ENCODE results near the gene SNAP25. TPM values are rescaled to one million over a fixed set of nuclear protein-coding genes. Genes with fewer than 3 reads are reported as not detected.

The SNAP25 gene
- total RNA-seq, 2 experiments from 2014 or later = not detected

DNA sequence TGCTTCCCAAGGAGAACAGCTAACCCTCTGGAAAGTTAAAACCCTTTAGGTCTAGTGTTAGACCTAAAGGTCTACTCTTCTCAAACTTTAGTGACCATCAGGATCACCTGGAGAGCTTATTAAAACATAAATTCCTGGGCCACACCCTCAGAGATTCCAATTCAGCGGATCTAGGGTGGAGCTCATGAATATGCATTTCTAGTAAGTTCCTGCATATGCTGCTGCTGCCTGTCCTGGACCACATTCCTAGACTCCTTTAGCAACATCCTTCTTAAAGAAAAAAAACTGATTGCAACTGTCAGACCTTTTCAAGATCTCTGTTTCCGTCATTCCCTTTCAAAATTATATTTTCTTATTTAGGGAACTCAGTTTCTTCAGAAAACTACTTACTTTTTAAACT, 31.2 kb downstream of the SNAP25 start:
- no peak for ATAC-seq
- Mint-ChIP-seq H3K9me3 (no peaks in the 10 kb centered on the region), H3K27me3 (peaks cover 3% of the 10 kb centered on the region), H3K36me3 (ENCODE audit: low read depth) (no peaks in the 10 kb centered on the region), H3K27ac (no peak overlapping the region), H3K4me3 (no peak overlapping the region), H3K4me1 (ENCODE audit: low read depth) (no peaks in the 10 kb centered on the region)
- POLR2A ChIA-PET = no interaction called here
- TF ChIP-seq, protein P1, sequence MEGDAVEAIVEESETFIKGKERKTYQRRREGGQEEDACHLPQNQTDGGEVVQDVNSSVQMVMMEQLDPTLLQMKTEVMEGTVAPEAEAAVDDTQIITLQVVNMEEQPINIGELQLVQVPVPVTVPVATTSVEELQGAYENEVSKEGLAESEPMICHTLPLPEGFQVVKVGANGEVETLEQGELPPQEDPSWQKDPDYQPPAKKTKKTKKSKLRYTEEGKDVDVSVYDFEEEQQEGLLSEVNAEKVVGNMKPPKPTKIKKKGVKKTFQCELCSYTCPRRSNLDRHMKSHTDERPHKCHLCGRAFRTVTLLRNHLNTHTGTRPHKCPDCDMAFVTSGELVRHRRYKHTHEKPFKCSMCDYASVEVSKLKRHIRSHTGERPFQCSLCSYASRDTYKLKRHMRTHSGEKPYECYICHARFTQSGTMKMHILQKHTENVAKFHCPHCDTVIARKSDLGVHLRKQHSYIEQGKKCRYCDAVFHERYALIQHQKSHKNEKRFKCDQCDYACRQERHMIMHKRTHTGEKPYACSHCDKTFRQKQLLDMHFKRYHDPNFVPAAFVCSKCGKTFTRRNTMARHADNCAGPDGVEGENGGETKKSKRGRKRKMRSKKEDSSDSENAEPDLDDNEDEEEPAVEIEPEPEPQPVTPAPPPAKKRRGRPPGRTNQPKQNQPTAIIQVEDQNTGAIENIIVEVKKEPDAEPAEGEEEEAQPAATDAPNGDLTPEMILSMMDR (IDR thresholded peaks at IDR 0.05) = no peak
- CTCF ChIA-PET = no interaction called here
- no peak for DNase-seq
- intact Hi-C loops (cut with micrococcal nuclease) = no loop called here

DNA sequence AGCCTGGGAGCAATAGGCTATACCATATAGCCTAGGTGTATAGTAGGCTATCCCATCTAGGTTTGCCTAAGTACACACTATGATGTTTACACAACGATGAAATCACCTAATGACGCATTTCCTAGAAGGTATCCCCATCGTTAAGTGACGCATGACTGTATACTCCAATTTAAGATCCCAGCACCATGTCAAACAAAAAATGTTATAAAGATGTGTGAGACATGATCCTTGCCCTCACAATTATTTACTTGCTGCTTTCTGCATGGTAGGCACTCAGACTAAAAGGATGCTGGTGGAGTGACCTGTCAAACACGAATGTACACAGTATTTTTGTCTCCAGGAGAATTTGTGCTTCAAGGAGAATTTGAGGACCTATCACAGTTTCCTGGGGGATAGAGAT, 32.3 kb downstream of the SNAP25 start:
- Mint-ChIP-seq H3K4me3 (no peak overlapping the region), H3K27ac (no peak overlapping the region), H3K9me3 (no peaks in the 10 kb centered on the region), H3K4me1 (ENCODE audit: low read depth) (no peaks in the 10 kb centered on the region), H3K36me3 (ENCODE audit: low read depth) (no peaks in the 10 kb centered on the region), H3K27me3 (peaks cover 6% of the 10 kb centered on the region)
- intact Hi-C loops (cut with micrococcal nuclease) = no loop called here
- TF ChIP-seq, protein P1 (IDR thresholded peaks at IDR 0.05) = no peak
- ATAC-seq (no peak), DNase-seq (no peak)
- ChIA-PET CTCF (no interaction called here), POLR2A (no interaction called here)

DNA sequence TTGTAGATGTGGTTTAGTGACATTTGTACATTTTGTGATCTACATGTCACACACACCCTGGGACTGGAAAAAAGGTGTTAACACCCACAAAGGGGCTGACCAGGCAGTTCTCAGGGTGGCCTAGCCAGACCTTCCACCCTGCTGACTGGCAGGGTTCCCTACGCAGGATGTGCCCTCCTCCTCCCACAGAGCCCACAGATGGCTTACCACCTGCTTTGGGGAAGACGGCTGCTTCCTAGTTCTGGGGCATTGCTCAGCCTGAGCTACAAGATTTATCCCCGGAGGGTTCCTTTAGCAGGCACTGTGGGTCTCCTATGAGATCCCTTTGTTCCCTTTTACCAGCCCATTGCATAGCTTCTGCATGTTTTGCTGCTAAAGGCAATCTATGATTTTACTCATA, 35.1 kb downstream of the SNAP25 start:
- H3K4me1 Mint-ChIP-seq (ENCODE audit: low read depth) = no peaks in the 10 kb centered on the region
- intact Hi-C loops (cut with micrococcal nuclease) = no loop called here
- peaks cover 6% of the 10 kb centered on the region for H3K27me3 Mint-ChIP-seq
- TF ChIP-seq, protein P1 (IDR thresholded peaks at IDR 0.05) = no peak
- CTCF ChIA-PET = no interaction called here
- POLR2A ChIA-PET = no interaction called here
- no peaks in the 10 kb centered on the region for H3K9me3 Mint-ChIP-seq
- no peak for ATAC-seq
- DNase-seq = peak; percentile 1
- no peak overlapping the region for H3K4me3 Mint-ChIP-seq
- H3K27ac Mint-ChIP-seq = no peak overlapping the region
- H3K36me3 Mint-ChIP-seq (ENCODE audit: low read depth) = no peaks in the 10 kb centered on the region

DNA sequence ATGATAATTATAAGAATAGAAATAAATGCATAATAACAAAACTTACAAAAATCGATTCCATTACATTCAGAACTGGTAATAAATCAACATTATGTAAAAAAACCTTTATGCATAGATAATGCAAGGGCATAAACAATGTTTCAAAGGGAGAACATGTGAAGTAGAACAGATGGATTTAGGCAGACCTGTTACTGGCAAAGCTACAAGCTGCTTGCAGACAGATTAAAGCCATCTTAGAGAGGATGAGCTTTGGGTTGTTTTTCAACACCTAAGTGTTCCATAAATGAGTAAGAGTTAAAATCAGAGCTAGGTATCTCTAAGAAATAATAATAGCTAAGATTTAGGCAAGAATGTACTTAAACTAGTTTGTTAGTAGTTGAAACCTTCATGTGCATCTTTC, 37.2 kb downstream of the SNAP25 start:
- DNase-seq = no peak
- TF ChIP-seq, protein P1 (IDR thresholded peaks at IDR 0.05) = no peak
- Mint-ChIP-seq H3K9me3 (no peaks in the 10 kb centered on the region), H3K27ac (no peak overlapping the region), H3K4me1 (ENCODE audit: low read depth) (no peaks in the 10 kb centered on the region), H3K36me3 (ENCODE audit: low read depth) (no peaks in the 10 kb centered on the region), H3K4me3 (no peak overlapping the region), H3K27me3 (peaks cover 6% of the 10 kb centered on the region)
- ChIA-PET CTCF (no interaction called here), POLR2A (no interaction called here)
- intact Hi-C loops (cut with micrococcal nuclease) = no loop called here
- no peak for ATAC-seq

DNA sequence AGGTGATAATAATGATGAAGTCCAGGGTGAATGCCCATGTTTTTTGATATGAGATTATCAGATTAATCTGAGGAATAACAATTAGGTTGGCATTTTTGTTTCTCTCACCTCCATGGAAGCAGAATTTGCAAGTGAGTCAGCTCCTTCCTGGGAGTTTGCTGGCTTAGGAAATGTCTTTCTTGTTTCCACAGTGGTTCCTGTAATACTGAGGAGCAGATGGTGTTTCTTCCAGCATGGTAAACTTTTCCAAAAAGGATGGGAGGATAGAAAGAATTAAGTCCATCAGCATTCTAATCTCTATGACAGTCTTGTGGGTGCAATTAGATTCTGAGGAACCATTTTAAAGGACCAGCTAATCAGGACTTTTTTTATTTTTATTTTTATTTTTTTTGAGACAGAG, 40.5 kb downstream of the SNAP25 start:
- Mint-ChIP-seq H3K27ac (no peak overlapping the region), H3K4me3 (no peak overlapping the region), H3K9me3 (no peaks in the 10 kb centered on the region), H3K27me3 (peaks cover 6% of the 10 kb centered on the region), H3K4me1 (ENCODE audit: low read depth) (no peaks in the 10 kb centered on the region), H3K36me3 (ENCODE audit: low read depth) (no peaks in the 10 kb centered on the region)
- ChIA-PET CTCF (no interaction called here), POLR2A (no interaction called here)
- intact Hi-C loops (cut with micrococcal nuclease) = no loop called here
- no peak for DNase-seq
- TF ChIP-seq, protein P1 (IDR thresholded peaks at IDR 0.05) = no peak
- ATAC-seq = no peak
